WERI-Rb-1 (cell line): ENCODE data around the gene HAPSTR1.

ENCODE experiments used
- DNase-seq: peaks from one replicate; pipeline ENCODE4 v3.0.0-alpha.2; 2020
- H3K27ac ChIP-seq: fragments of 250-450 bp; sonication (Bioruptor Pico); 2 replicates; pipeline ENCODE4 v1.5.1; 2020; ENCODE audit warnings: mild to moderate bottlenecking, moderate library complexity
- H3K27me3 ChIP-seq: fragments of 250-450 bp; sonication (Bioruptor Pico); 2 replicates; pipeline ENCODE4 v1.5.1; 2021; ENCODE audit warnings: mild to moderate bottlenecking, low read depth, moderate library complexity; ENCODE audit not compliant: insufficient read depth, severe bottlenecking
- H3K36me3 ChIP-seq: fragments of 250-450 bp; sonication (Bioruptor Pico); 2 replicates; pipeline ENCODE4 v1.5.1; 2020; ENCODE audit warnings: mild to moderate bottlenecking, moderate library complexity
- H3K4me3 ChIP-seq: 2 replicates; pipeline ENCODE4 v1.5.1; 2011; ENCODE audit warnings: low read depth, mild to moderate bottlenecking, control low read depth, low read length
- H3K9me3 ChIP-seq: fragments of 250-450 bp; sonication (Bioruptor Pico); 2 replicates; pipeline ENCODE4 v1.5.1; 2021; ENCODE audit warnings: mild to moderate bottlenecking, moderate library complexity; ENCODE audit not compliant: severe bottlenecking
- CTCF ChIP-seq: IDR thresholded peaks from 2 replicates; pipeline ENCODE4 v1.5.1; 2011; ENCODE audit warnings: low read depth, mild to moderate bottlenecking, control low read depth, inconsistent platforms, low read length

HAPSTR1 gene

GRCh38 chr16:9102943-9103342 lies 11.5 kb downstream of the HAPSTR1 start:
- no peak for TF ChIP-seq CTCF
- Histone ChIP-seq H3K4me3 (no peak overlapping the region), H3K36me3 (peaks cover 99% of the 10 kb centered on the region)

GRCh38 chr16:9103546-9103945 lies 12.1 kb downstream of the HAPSTR1 start:
- Histone ChIP-seq H3K4me3 (no peak overlapping the region), H3K36me3 (peaks cover 99% of the 10 kb centered on the region), H3K27ac (no peak overlapping the region), H3K9me3 (no peaks in the 10 kb centered on the region), H3K27me3 (no peaks in the 10 kb centered on the region)
- DNase-seq, result no peak
- TF ChIP-seq CTCF, result no peak

More at GRCh38 chr16:9102943-9103342, 11.5 kb downstream of the HAPSTR1 start:
- no peak for DNase-seq
- Histone ChIP-seq H3K9me3 (no peaks in the 10 kb centered on the region), H3K27me3 (no peaks in the 10 kb centered on the region), H3K27ac (no peak overlapping the region)

GRCh38 chr16:9105189-9105588 lies 13.7 kb downstream of the HAPSTR1 start:
- no peak for TF ChIP-seq CTCF
- H3K36me3 ChIP-seq, result peaks cover 97% of the 10 kb centered on the region
- DNase-seq, result no peak

GRCh38 chr16:9107025-9107970 lies 15.9 kb downstream of the HAPSTR1 start:
- H3K27me3 ChIP-seq, result no peaks in the 10 kb centered on the region
- H3K27ac ChIP-seq, result no peak overlapping the region
- no peaks in the 10 kb centered on the region for H3K9me3 ChIP-seq
- no peak for DNase-seq
- H3K4me3 ChIP-seq, result no peak overlapping the region
- H3K36me3 ChIP-seq, result peaks cover 95% of the 10 kb centered on the region
- no peak for TF ChIP-seq CTCF

More at GRCh38 chr16:9105189-9105588, 13.7 kb downstream of the HAPSTR1 start:
- no peak overlapping the region for H3K27ac ChIP-seq
- no peaks in the 10 kb centered on the region for H3K9me3 ChIP-seq
- H3K27me3 ChIP-seq, result no peaks in the 10 kb centered on the region
- H3K4me3 ChIP-seq, result no peak overlapping the region

- TF ChIP-seq CTCF, result no peak
- no peak for DNase-seq
- H3K4me3 ChIP-seq, result no peak overlapping the region
- H3K27me3 ChIP-seq, result no peaks in the 10 kb centered on the region
- H3K9me3 ChIP-seq, result no peaks in the 10 kb centered on the region
- H3K27ac ChIP-seq, result no peak overlapping the region
- peaks cover 84% of the 10 kb centered on the region for H3K36me3 ChIP-seq
These were observed 17.8 kb downstream of the HAPSTR1 start for GRCh38 chr16:9109255-9109654.
